GM10847 (cell line): ENCODE results near the gene HAPLN3.

Experiments
- POLR2A ChIP-seq: IDR thresholded peaks from 2 replicates; pipeline ENCODE4 v1.6.1; 2011; ENCODE audit not compliant: insufficient read length; ENCODE audit errors: extremely low read depth

Gene HAPLN3

DNA sequence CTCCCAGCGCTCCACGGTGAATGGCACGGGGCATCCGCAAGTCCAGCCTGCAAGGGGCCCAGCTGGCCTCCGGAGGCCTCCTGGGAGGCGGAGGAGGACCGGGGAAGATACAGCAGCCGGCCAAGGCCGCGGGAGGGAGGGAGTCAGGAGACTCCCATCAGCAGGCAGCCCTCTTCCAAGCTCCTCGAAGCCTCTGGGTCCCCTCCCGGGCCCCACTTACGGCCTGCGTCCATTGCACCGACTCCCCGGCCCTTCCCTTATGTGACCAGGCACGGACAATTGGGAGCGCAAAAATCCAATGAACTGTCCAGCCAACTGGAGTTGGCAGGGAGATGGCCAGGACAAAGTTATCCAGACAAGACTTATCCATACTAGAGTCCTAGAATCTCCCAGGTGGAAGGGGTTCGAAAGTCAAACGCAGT is 17.2 kb upstream of the HAPLN3 start:
- TF ChIP-seq POLR2A, result no peak

DNA sequence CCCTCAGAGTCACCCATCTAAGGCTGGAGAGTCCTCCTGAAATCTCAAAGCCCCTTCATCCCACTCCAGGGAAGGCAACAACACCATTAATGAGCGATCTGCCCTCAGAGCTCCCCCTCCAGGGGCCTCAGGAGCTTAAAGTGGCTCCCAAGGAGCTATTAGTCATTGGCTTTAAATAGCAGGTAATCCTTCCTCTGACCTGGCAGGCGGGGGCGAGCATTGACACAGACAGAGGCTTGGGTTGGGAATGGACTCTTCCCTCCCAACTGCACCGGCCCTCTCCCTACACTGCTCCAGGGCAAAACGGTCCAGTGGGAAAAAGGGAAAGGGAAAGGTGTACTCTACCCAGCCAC is 16.4 kb upstream of the HAPLN3 start:
- no peak for TF ChIP-seq POLR2A

DNA sequence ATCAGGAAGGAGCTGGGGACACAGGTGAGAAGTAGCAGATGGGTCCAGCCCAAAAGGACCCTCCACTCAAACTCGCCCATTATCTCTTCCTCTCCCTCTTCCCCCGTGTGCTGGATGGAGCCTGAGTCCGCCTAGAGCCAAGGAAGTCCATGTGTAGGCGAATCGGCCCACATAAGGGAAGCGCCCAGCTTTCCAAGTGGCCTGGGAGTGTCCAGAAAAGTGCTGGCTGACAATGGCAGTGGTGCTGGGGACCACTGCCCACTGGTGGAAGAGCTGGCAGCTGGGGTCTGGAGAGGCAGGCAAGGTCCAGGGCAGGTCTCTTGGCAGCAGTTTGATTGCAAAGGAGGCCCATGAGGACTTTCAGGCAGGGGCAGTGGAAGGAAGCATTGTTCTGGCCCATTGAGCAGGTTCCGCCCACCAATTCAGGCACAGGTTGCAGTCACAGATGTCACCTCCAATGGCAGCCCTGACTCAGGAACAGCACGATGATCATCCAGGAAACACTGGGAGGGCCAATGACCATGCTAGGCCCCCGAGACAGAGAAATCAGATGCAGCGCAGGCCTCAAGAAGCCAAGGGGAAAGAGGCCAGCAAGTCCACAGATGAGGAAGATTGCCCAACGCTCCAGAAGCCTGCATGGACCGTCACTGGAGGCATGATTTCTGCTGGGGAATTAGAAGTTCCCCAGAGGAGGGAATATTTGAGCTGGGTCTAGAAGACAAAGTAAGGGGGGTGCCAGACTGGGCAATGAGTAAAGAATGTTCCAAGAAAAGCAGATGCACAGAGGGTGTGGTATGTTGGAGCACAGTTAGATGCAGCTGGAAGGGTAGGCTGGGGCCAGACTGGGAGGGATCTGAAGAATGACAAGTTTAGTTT is 14.8 kb upstream of the HAPLN3 start:
- TF ChIP-seq POLR2A, result no peak

DNA sequence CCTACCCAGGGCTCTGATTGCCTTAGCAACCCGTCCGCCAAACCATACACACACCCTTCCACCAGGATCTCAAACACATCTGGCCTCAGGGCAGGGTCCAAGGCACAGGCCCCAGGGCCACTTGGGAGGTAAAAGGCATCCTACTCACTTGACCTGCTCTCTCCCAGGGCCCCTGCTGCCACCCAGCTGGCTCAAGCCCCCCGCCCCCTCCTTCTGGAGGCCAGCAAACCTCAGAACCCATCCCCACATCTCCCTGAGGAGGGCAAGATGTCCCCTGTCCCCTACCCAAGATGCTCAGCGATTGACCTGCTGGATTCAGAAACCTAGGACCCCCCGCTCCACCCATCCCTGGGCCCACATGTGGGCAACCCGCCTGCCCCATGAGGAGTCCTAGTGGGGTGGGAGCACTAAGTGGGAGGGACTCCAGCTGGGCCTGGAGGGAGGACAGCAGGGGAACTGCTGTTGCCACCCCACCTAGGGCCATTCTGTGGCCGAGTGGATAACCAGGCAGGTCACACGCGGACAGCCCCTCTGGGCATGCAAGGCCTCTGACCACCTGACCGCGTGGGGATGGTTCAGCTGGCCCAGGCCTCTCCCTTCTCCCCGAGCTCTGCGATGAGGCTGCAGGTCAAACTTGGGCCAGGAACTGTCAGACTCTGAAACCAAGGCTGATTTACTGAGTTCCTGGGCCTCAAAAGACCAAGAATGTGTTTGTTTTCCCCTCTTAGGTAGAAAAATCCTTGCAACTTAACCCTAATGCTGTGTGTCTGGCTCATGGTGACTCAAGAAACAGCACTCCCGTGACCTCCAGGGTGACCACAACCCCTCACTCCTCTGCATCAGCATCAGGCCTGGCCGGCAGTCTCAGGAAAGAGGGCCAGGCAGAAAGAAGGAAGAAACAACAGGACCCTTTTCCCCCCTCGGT is 13.6 kb upstream of the HAPLN3 start:
- TF ChIP-seq POLR2A, result no peak

DNA sequence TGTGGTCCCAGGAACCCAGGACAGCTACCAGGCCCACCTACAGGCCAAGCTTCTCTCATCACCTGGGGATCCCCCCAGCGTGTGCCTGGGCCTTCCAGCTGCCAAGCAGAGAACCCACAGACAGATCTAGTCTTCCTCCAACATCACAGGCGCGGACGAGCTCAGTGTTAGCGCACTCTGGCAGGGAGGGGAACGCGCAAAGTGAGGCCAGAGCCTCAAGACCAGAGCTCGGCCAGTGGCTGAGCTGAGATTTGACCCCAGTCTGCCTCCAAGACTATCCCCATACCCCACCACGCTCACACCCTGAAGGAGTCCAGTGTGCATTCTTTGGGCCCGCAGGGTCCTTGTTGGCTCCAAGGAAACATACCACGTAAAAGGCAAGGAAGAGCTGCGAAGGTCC is 12.8 kb upstream of the HAPLN3 start:
- no peak for TF ChIP-seq POLR2A

DNA sequence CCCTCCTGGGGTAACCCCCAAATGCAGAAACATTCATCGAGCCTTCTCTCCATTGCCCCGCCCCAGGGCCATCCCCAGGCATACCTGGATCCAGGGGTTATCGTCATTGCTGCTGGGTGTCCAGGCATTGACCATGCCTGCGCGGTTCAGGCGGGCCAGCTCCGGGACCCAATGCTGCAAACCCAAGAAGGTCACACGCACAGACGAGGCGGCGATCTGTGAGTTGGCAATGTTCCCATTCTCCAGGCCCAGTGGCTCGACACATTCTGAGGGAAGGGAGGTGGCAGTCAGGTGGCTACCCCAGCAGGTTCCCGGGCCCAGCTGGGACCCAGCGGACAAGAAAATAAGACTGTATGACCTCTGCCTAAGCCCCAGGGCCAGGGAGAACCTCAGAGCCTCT is 11.8 kb upstream of the HAPLN3 start:
- TF ChIP-seq POLR2A, result no peak

DNA sequence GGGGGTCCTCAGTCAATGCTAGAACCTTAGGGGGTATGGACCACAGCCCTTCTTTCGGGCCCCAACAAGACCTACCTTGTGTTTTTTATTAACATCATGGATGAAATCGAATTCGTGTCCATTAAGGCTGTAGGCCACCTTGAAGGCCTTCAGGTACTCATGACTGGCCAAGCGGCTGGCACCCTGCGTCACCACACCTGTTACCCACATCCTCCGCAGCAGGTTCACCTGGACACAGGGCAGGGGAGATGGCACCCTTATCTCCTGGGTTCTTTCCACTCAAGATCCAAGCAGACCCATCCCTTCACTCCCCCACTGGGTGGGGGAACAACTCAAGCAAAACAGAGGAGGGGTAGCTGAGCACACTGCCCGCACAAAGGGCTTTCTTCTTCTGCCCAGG is 11.2 kb upstream of the HAPLN3 start:
- TF ChIP-seq POLR2A, result no peak

DNA sequence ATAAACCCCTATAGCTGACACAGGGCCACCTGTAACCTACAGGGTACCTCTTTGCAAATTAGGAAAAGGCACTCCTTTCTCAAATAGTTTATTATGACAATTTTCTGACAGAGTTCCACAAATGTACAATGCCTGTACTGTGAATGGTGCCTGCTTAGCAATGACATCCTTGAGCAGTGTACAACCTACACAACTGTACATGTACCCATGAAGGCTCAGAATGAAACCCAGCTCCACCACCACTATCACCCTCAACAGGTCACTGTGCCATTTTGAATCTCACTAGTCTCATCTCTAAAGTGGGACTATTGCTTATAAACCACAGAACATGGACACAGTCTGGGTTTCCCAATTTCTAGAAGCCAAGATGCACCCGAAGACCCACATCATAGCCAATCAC is 10.8 kb upstream of the HAPLN3 start:
- TF ChIP-seq POLR2A, result no peak

DNA sequence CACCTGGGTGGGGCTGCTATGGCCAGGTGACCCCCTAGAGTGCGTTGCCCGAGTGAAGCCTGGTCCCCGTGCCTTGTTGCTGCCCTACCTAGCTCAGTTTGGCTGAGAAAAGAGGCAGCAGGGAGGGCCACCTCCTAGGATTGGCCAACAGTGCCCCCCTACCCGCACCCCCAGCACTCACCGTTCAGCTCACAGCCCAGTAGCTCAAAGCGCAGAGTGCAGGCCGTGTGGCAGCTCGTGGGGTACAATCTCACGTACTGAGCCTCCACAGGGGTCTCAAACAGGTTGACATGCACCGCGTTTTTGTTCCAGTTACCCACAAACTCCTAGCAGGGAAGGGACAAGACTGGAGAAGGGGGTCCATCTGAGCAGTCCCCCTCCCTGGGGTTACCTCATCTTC is 10.2 kb upstream of the HAPLN3 start:
- no peak for TF ChIP-seq POLR2A

DNA sequence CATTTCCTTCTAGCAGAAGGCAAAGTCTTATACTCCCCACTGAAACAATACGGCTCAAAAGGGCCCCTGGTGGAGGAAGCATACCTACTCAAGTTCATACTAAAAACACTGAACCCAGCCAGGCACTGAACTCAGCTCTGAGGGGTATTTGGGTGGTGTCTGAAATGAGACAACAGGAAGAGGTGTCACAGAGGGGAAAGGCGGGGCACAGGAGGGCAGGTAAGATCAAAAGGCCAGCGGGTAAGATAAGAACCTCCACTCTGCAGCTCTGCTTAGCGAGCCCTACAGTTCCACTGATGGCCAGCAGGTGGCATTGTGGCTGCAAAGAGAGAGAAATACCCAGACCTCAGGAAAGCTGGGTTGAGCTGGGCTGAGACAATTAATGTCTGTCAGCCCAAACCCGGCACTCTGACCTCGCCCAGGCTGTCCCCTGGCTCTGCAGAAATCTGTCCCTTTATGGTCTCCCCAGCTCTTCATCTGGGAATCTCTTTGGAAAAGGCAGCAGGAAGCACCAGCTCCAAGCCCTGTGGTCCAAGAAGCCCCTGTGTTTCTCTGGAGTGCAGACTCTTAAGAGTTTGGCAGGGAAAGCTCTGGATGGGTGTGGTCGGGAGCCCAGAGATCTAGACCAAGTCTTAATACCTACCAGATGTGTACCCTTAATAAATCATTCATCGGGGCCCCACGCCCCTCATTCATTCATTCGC is 9.4 kb upstream of the HAPLN3 start:
- no peak for TF ChIP-seq POLR2A

DNA sequence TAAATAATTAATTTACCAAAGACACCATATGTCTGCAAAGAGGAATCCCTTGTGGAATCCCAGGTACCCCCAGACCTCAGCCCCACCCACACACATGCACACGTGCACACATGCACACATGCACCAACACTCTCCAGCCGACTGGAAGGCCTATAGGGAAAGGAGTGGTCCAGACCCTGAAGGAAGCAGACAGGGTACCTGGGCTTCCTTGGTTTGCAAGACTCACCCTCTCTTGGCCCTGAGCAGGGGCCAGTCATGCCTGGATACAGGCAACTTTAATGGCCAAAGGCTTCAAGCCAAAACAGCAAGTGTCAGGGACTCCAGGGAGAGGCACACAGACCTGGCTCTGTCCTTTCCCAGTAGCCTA is 8.9 kb upstream of the HAPLN3 start:
- TF ChIP-seq POLR2A, result no peak

DNA sequence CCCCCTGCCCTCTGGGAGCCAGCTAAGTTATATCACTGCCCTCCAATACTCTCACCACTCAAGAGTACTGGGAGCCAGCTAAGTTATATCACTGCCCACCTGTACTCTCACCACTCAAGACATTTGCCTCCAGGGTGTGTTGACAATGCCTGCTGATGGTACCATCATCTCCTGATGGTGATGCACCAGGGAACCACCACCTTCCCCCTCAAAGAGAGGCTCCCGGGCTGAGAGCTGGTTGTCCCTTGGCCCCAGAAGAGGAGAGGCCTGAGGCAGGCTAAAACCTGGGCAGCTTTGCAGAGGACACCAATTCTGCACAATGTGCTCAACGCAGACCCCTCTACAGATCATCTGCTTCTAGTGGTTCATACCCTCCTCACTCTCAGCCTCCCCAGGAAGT is 7.5 kb upstream of the HAPLN3 start:
- no peak for TF ChIP-seq POLR2A

DNA sequence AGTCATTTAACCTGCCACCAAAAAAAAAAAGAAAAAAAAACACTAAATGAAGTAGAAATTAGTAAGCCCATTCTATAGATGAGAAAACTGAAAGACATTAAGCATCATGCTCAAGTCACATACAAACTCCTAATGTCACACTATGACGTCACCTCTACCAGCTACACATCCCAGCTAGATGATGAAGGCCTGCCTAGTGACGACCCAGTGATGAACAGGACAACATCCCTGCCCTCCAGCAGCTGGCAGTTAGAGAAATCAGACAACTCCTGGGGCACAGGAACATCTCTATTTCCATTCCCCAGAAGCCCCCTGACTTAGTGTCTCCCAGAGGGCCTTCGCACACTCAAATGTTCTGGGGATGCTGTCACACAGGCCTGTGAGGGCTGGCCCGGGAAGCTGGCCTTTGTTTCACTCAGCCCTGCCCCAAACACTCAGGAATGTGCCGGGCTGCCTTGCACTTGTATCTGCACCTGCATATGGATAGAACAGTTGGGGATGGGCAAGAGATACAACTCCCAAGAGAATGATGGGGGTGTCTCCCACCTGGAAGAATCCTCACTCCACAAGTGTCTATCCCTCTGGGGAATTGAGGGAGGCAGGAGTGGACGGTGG is 7.0 kb upstream of the HAPLN3 start:
- no peak for TF ChIP-seq POLR2A

DNA sequence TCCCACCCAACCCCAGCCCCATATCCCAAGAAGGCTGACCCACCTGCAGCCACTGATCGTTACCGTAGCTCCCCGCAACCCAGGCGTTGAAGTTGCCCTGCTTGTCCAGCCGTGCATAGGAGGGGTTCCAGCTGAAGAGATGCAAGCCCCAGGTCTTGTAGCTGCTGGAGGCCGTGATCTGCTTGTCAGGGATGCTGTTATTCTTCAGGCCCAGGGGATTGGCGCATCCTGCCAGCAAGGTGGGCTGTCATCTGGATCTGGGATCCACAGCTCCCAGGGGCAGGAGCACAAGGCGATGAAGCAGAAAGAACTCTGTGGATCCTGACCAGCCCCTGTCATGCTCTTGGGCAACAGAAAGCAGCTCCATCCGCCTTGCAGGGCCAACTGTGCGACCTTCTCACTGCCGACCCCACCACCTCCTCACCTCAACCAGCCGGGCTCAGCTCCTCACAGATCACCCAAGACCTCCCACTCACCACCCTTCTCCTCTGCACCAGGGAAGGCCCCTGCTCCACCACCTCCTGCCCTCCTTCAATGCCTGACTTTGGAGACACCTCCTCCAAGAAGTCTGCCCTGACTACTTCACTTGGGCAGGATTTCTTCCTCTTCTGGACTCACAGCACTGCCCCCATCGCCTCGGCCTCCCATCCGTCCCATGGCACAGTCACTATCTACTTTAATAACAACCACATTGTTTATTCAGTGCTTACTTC is 6.3 kb upstream of the HAPLN3 start:
- no peak for TF ChIP-seq POLR2A
